Liver (tissue), 3 donors: Measurements from ENCODE around the gene INTS4.

ENCODE experiments used
- ATF3 ChIP-seq: IDR thresholded peaks from 2 replicates; pipeline ENCODE4 v1.6.1; 2016; ENCODE audit warnings: antibody characterized with exemption
- GABPA ChIP-seq, 2 donors: IDR thresholded peaks in 1 of 2; conservative IDR thresholded peaks in 1 of 2; 2 replicates each; pipeline ENCODE4 v1.6.1; 2016; ENCODE audit warnings: antibody characterized with exemption in 2 of 2, mild to moderate bottlenecking in 1 of 2, moderate library complexity in 1 of 2
- JUND ChIP-seq, 2 donors: IDR thresholded peaks; 2 replicates each; pipeline ENCODE4 v1.6.1; 2016; ENCODE audit warnings: antibody characterized with exemption in 2 of 2
- MAX ChIP-seq: IDR thresholded peaks from 2 replicates; pipeline ENCODE4 v1.6.1; 2016; ENCODE audit warnings: antibody characterized with exemption
- SP1 ChIP-seq: IDR thresholded peaks from 2 replicates; pipeline ENCODE4 v1.6.1; 2018; ENCODE audit warnings: antibody characterized with exemption, mild to moderate bottlenecking
- TAF1 ChIP-seq: conservative IDR thresholded peaks from 2 replicates; pipeline ENCODE4 v1.6.1; 2016; ENCODE audit warnings: antibody characterized with exemption, mild to moderate bottlenecking
- TF ChIP-seq, protein P1 (sequence below): fragments of 150-350 bp; IDR thresholded peaks from 2 replicates; pipeline ENCODE4 v1.5.1; 2017; ENCODE audit warnings: improper control_type of control experiment, low read depth, low read length; ENCODE audit not compliant: missing input control
- TF ChIP-seq, protein P2 (sequence below): IDR thresholded peaks from 2 replicates; pipeline ENCODE4 v1.6.1; 2016; ENCODE audit warnings: antibody characterized with exemption, mild to moderate bottlenecking
- donor health status: healthy.
- donor health status: healthy.

GRCh38 chr11:77884829-77885190 lies 109.7 kb downstream of the INTS4 start:
- TF ChIP-seq, protein P1, sequence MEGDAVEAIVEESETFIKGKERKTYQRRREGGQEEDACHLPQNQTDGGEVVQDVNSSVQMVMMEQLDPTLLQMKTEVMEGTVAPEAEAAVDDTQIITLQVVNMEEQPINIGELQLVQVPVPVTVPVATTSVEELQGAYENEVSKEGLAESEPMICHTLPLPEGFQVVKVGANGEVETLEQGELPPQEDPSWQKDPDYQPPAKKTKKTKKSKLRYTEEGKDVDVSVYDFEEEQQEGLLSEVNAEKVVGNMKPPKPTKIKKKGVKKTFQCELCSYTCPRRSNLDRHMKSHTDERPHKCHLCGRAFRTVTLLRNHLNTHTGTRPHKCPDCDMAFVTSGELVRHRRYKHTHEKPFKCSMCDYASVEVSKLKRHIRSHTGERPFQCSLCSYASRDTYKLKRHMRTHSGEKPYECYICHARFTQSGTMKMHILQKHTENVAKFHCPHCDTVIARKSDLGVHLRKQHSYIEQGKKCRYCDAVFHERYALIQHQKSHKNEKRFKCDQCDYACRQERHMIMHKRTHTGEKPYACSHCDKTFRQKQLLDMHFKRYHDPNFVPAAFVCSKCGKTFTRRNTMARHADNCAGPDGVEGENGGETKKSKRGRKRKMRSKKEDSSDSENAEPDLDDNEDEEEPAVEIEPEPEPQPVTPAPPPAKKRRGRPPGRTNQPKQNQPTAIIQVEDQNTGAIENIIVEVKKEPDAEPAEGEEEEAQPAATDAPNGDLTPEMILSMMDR: no peak
- no peak for TF ChIP-seq TAF1
- TF ChIP-seq, protein P2, sequence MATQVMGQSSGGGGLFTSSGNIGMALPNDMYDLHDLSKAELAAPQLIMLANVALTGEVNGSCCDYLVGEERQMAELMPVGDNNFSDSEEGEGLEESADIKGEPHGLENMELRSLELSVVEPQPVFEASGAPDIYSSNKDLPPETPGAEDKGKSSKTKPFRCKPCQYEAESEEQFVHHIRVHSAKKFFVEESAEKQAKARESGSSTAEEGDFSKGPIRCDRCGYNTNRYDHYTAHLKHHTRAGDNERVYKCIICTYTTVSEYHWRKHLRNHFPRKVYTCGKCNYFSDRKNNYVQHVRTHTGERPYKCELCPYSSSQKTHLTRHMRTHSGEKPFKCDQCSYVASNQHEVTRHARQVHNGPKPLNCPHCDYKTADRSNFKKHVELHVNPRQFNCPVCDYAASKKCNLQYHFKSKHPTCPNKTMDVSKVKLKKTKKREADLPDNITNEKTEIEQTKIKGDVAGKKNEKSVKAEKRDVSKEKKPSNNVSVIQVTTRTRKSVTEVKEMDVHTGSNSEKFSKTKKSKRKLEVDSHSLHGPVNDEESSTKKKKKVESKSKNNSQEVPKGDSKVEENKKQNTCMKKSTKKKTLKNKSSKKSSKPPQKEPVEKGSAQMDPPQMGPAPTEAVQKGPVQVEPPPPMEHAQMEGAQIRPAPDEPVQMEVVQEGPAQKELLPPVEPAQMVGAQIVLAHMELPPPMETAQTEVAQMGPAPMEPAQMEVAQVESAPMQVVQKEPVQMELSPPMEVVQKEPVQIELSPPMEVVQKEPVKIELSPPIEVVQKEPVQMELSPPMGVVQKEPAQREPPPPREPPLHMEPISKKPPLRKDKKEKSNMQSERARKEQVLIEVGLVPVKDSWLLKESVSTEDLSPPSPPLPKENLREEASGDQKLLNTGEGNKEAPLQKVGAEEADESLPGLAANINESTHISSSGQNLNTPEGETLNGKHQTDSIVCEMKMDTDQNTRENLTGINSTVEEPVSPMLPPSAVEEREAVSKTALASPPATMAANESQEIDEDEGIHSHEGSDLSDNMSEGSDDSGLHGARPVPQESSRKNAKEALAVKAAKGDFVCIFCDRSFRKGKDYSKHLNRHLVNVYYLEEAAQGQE: no peak
- TF ChIP-seq GABPA (IDR thresholded peaks at IDR 0.05 in 1 of 2, conservative IDR thresholded peaks at IDR 0.05 in 1 of 2): no peak
- no peak for TF ChIP-seq JUND (IDR thresholded peaks at IDR 0.05)
- TF ChIP-seq ATF3: no peak
- TF ChIP-seq SP1: no peak
- no peak for TF ChIP-seq MAX
